ENCODE data around the gene USP22.

USP22 gene

GRCh38 chr17:21034340-21035235 lies 8.2 kb downstream of the USP22 start:
- Histone ChIP-seq H3K4me1 (ENCODE audit: control insufficient read depth in 1 of 2, insufficient read depth in 2 of 2, low read length in 2 of 2) (peaks cover 0 to 8% of the 10 kb centered on the region in 2 experiments), H3K79me2 (ENCODE audit: control insufficient read depth, insufficient read depth, low read length, poor library complexity) (peaks cover 48% of the 10 kb centered on the region), H3K36me3 (ENCODE audit: control insufficient read depth in 1 of 2, insufficient read depth in 2 of 2, low read length in 2 of 2) (peaks cover 9 to 19% of the 10 kb centered on the region in 2 experiments), H4K12ac (ENCODE audit: low read depth, low read length) (no peak overlapping the region), H2BK120ac (ENCODE audit: insufficient read depth, low read length, poor library complexity) (no peak overlapping the region), H3K27ac (ENCODE audit: low read depth, low read length) (no peak overlapping the region), H4K91ac (ENCODE audit: low read depth, low read length) (no peak overlapping the region), H3K27me3 (ENCODE audit: insufficient read depth, low read length) (no peaks in the 10 kb centered on the region), H3K14ac (ENCODE audit: low read length) (no peak overlapping the region), H3K4me2 (ENCODE audit: low read length) (no peak overlapping the region), H2BK12ac (ENCODE audit: low read length) (no peak overlapping the region), H3K9me3 (ENCODE audit: insufficient read depth, low read depth, low read length) (no peaks in the 10 kb centered on the region), H3K4me3 (ENCODE audit: low read depth, low read length) (no peak overlapping the region), H2AFZ (ENCODE audit: insufficient read depth, low read length, poor library complexity) (no peak overlapping the region), H3K4ac (ENCODE audit: low read depth, low read length) (peak overlapping the region; percentile 96), H3K79me1 (ENCODE audit: low read length) (no peaks in the 10 kb centered on the region), H3K23ac (ENCODE audit: low read length) (no peak overlapping the region), H2BK5ac (ENCODE audit: low read depth, low read length, poor library complexity) (no peak overlapping the region), H2AK5ac (ENCODE audit: low read length) (no peak overlapping the region), H3K18ac (ENCODE audit: low read length) (no peak overlapping the region), H4K8ac (ENCODE audit: low read depth, low read length) (no peak overlapping the region), H3K9ac (ENCODE audit: low read length) (no peak overlapping the region)
- WGBS (ENCODE audit: extremely low coverage, insufficient coverage, insufficient read length): no CpG with 5 or more reads among the region's 13 CpGs
- no peak for DNase-seq

GRCh38 chr17:21033350-21033749 lies 9.5 kb downstream of the USP22 start:
- H4K91ac ChIP-seq (ENCODE audit: low read depth, low read length): no peak overlapping the region
- H3K9ac ChIP-seq (ENCODE audit: low read length): no peak overlapping the region
- peaks cover 0 to 8% of the 10 kb centered on the region in 2 experiments for H3K4me1 ChIP-seq (ENCODE audit: control insufficient read depth in 1 of 2, insufficient read depth in 2 of 2, low read length in 2 of 2)
- H3K4ac ChIP-seq (ENCODE audit: low read depth, low read length): peak overlapping the region; percentile 91
- no CpG with 5 or more reads among the region's 2 CpGs for WGBS (ENCODE audit: extremely low coverage, insufficient coverage, insufficient read length)
- no peak overlapping the region for H3K23ac ChIP-seq (ENCODE audit: low read length)
- H3K27ac ChIP-seq (ENCODE audit: low read depth, low read length): no peak overlapping the region
- H3K4me2 ChIP-seq (ENCODE audit: low read length): no peak overlapping the region
- H2BK120ac ChIP-seq (ENCODE audit: insufficient read depth, low read length, poor library complexity): no peak overlapping the region
- no peak for DNase-seq
- H3K4me3 ChIP-seq (ENCODE audit: low read depth, low read length): no peak overlapping the region
- peaks cover 49% of the 10 kb centered on the region for H3K79me2 ChIP-seq (ENCODE audit: control insufficient read depth, insufficient read depth, low read length, poor library complexity)
- no peak overlapping the region for H2BK5ac ChIP-seq (ENCODE audit: low read depth, low read length, poor library complexity)
- H2AFZ ChIP-seq (ENCODE audit: insufficient read depth, low read length, poor library complexity): no peak overlapping the region
- H4K12ac ChIP-seq (ENCODE audit: low read depth, low read length): no peak overlapping the region
- no peak overlapping the region for H2AK5ac ChIP-seq (ENCODE audit: low read length)
- H3K36me3 ChIP-seq (ENCODE audit: control insufficient read depth in 1 of 2, insufficient read depth in 2 of 2, low read length in 2 of 2): peaks cover 12 to 24% of the 10 kb centered on the region in 2 experiments
- no peak overlapping the region for H4K8ac ChIP-seq (ENCODE audit: low read depth, low read length)
- no peaks in the 10 kb centered on the region for H3K9me3 ChIP-seq (ENCODE audit: insufficient read depth, low read depth, low read length)
- no peaks in the 10 kb centered on the region for H3K79me1 ChIP-seq (ENCODE audit: low read length)
- no peak overlapping the region for H3K14ac ChIP-seq (ENCODE audit: low read length)
- H3K18ac ChIP-seq (ENCODE audit: low read length): no peak overlapping the region
- H3K27me3 ChIP-seq (ENCODE audit: insufficient read depth, low read length): no peaks in the 10 kb centered on the region
- H2BK12ac ChIP-seq (ENCODE audit: low read length): no peak overlapping the region

DNA sequence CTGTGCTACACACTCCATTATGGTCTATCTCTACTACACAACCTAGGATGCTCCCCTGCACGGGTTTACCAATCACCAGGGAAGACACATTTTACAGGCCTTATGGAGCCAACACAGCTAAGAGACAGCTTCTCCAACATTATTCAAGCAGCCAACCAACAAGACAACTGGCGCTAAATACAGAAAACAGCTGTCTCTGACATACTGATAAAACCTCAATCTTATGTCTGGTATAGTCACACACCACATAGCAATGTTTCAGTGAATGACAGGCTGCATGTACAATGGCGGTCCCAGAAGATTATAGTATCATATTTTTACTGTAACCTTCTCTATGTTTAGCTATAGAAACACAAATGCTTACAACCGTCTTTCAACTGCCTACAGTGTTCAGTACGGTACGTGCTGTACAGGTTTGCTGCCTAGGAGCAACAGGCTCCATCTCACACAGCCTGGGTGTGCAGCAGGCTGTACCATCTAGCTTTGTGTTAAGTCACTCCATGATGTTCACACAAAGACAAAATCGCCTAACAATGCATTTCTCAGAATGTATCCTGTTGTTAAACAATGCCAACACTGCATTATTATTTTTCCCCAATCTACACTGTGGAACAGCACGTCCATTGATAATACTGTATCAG lies 10.9 kb downstream of the USP22 start:
- H2BK12ac ChIP-seq (ENCODE audit: low read length): no peak overlapping the region
- no peak overlapping the region for H3K14ac ChIP-seq (ENCODE audit: low read length)
- H2BK5ac ChIP-seq (ENCODE audit: low read depth, low read length, poor library complexity): no peak overlapping the region
- no CpG with 5 or more reads among the region's 8 CpGs for WGBS (ENCODE audit: extremely low coverage, insufficient coverage, insufficient read length)
- DNase-seq: no peak
- no peak overlapping the region for H3K18ac ChIP-seq (ENCODE audit: low read length)
- H4K8ac ChIP-seq (ENCODE audit: low read depth, low read length): no peak overlapping the region
- H3K27ac ChIP-seq (ENCODE audit: low read depth, low read length): no peak overlapping the region
- no peaks in the 10 kb centered on the region for H3K9me3 ChIP-seq (ENCODE audit: insufficient read depth, low read depth, low read length)
- H3K4ac ChIP-seq (ENCODE audit: low read depth, low read length): peak overlapping the region; percentile 100
- no peaks in the 10 kb centered on the region for H3K27me3 ChIP-seq (ENCODE audit: insufficient read depth, low read length)
- no peak overlapping the region for H2BK120ac ChIP-seq (ENCODE audit: insufficient read depth, low read length, poor library complexity)
- H3K36me3 ChIP-seq (ENCODE audit: control insufficient read depth in 1 of 2, insufficient read depth in 2 of 2, low read length in 2 of 2): peaks cover 22 to 29% of the 10 kb centered on the region in 2 experiments
- no peak overlapping the region for H4K12ac ChIP-seq (ENCODE audit: low read depth, low read length)
- peaks cover 45% of the 10 kb centered on the region for H3K79me2 ChIP-seq (ENCODE audit: control insufficient read depth, insufficient read depth, low read length, poor library complexity)
- H3K79me1 ChIP-seq (ENCODE audit: low read length): no peaks in the 10 kb centered on the region
- no peak overlapping the region for H2AFZ ChIP-seq (ENCODE audit: insufficient read depth, low read length, poor library complexity)
- H3K4me2 ChIP-seq (ENCODE audit: low read length): no peak overlapping the region
- no peak overlapping the region for H4K91ac ChIP-seq (ENCODE audit: low read depth, low read length)
- no peak overlapping the region for H3K9ac ChIP-seq (ENCODE audit: low read length)
- H3K23ac ChIP-seq (ENCODE audit: low read length): no peak overlapping the region
- peaks cover 0 to 5% of the 10 kb centered on the region in 2 experiments for H3K4me1 ChIP-seq (ENCODE audit: control insufficient read depth in 1 of 2, insufficient read depth in 2 of 2, low read length in 2 of 2)
- no peak overlapping the region for H3K4me3 ChIP-seq (ENCODE audit: low read depth, low read length)
- H2AK5ac ChIP-seq (ENCODE audit: low read length): no peak overlapping the region

GRCh38 chr17:21030375-21030774 lies 12.4 kb downstream of the USP22 start:
- Histone ChIP-seq H3K14ac (ENCODE audit: low read length) (no peak overlapping the region), H2BK120ac (ENCODE audit: insufficient read depth, low read length, poor library complexity) (no peak overlapping the region), H3K4ac (ENCODE audit: low read depth, low read length) (peak overlapping the region; percentile 96), H3K4me2 (ENCODE audit: low read length) (no peak overlapping the region), H3K4me1 (ENCODE audit: control insufficient read depth in 1 of 2, insufficient read depth in 2 of 2, low read length in 2 of 2) (peaks cover 0 to 2% of the 10 kb centered on the region in 2 experiments), H4K91ac (ENCODE audit: low read depth, low read length) (no peak overlapping the region), H3K79me2 (ENCODE audit: control insufficient read depth, insufficient read depth, low read length, poor library complexity) (peaks cover 50% of the 10 kb centered on the region), H3K36me3 (ENCODE audit: control insufficient read depth in 1 of 2, insufficient read depth in 2 of 2, low read length in 2 of 2) (peaks cover 33 to 42% of the 10 kb centered on the region in 2 experiments), H4K12ac (ENCODE audit: low read depth, low read length) (no peak overlapping the region), H3K79me1 (ENCODE audit: low read length) (no peaks in the 10 kb centered on the region), H2AK5ac (ENCODE audit: low read length) (no peak overlapping the region), H3K4me3 (ENCODE audit: low read depth, low read length) (no peak overlapping the region), H3K27ac (ENCODE audit: low read depth, low read length) (no peak overlapping the region), H2BK12ac (ENCODE audit: low read length) (no peak overlapping the region), H3K18ac (ENCODE audit: low read length) (no peak overlapping the region), H3K27me3 (ENCODE audit: insufficient read depth, low read length) (no peaks in the 10 kb centered on the region), H3K9me3 (ENCODE audit: insufficient read depth, low read depth, low read length) (no peaks in the 10 kb centered on the region), H3K9ac (ENCODE audit: low read length) (no peak overlapping the region), H3K23ac (ENCODE audit: low read length) (no peak overlapping the region), H2AFZ (ENCODE audit: insufficient read depth, low read length, poor library complexity) (no peak overlapping the region), H2BK5ac (ENCODE audit: low read depth, low read length, poor library complexity) (no peak overlapping the region), H4K8ac (ENCODE audit: low read depth, low read length) (no peak overlapping the region)
- WGBS (ENCODE audit: extremely low coverage, insufficient coverage, insufficient read length): no CpG with 5 or more reads among the region's 7 CpGs
- DNase-seq: no peak
